ENCODE data around the gene CHMP3. TPM values are rescaled to one million over a fixed set of nuclear protein-coding genes. Genes with fewer than 3 reads are reported as not detected.
"Not testable (repeated sequence)": the region's sequence is repeated elsewhere in the genome, so short reads cannot be mapped to it uniquely, and the experiment has no call there.

Gene CHMP3
- total RNA-seq, 1 experiment from 2014 or later = 63.4 TPM

DNA sequence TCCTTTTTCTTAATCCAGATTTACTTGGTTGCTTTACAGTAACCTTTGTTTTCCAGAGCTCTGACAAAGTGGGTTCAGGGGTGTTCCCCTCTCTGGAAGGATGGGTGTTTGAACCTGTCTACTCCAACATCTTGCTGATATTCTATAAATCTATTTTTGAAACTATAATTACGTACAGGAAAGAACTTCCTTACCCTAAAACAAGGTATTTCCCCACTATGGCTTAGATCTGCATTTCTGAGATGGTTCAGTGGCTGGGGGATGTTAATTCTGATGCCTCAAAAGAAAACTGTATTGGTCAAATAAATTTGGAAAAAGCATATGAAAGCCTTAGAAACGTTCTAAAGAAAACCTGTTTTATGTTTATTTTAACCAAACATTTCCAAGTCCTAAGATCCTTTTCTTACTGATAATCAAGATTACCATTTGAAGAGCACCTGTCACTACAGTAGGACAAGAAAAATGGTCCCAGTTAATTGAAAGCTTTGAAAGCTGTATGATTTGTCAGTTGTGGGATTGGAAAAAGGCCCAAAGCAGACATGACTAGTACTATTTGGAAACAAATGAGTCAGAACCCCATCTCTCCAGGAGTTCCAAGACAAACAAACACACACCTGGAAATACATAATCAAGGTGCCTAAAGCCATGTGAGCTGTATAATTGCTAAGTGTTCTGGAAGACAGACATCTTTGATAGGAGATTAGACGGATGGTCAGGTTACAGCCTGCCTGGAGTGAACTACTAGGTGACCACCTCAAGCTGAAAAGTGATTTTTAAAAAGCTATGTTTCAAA, 64.6 kb downstream of the CHMP3 start:
- Histone ChIP-seq H3K4me2 (ENCODE audit: low read length) (no peak overlapping the region), H2AFZ (ENCODE audit: low read depth, low read length, poor library complexity, severe bottlenecking) (no peak overlapping the region), H3K36me3 (ENCODE audit: control insufficient read depth in 1 of 2, insufficient read depth in 2 of 2, low read length in 2 of 2) (peaks cover 13 to 16% of the 10 kb centered on the region in 2 experiments; a peak in 3 of 4 replicates), H3K9me2 (ENCODE audit: insufficient read depth) (no peaks in the 10 kb centered on the region), H3K9ac (ENCODE audit: low read length) (no peak overlapping the region), H3K27me3 (ENCODE audit: insufficient read depth, low read length) (no peaks in the 10 kb centered on the region), H3K9me3 (ENCODE audit: control insufficient read depth in 1 of 2, insufficient read depth in 1 of 2, low read depth in 1 of 2, low read length in 2 of 2) (peaks cover 0 to 8% of the 10 kb centered on the region in 2 experiments; a peak in 2 of 4 replicates), H4K20me1 (ENCODE audit: insufficient read depth) (no peaks in the 10 kb centered on the region), H3K27ac (ENCODE audit: low read depth, low read length) (no peak overlapping the region), H3K4me3 (replicated peaks in 1 of 2; ENCODE audit: low read depth in 1 of 2, low read length in 2 of 2) (no peak overlapping the region), H3K4me1 (ENCODE audit: control insufficient read depth in 1 of 2, insufficient read depth in 2 of 2, low read length in 2 of 2) (no peaks in the 10 kb centered on the region), H3K79me2 (ENCODE audit: insufficient read depth, low read length) (no peaks in the 10 kb centered on the region)
- ChIA-PET POLR2A (no interaction called here), CTCF (no interaction called here), RAD21 (ENCODE audit: low non-redundant PET in 1 of 2, low total read pairs in 2 of 2, uncharacterized antibody in 2 of 2, unreplicated experiment in 2 of 2) (no interaction called here)
- no peak for DNase-seq (ENCODE audit: low read depth, low spot score)
- BruUV-seq (replicated peaks) = no TSS peak
- TF ChIP-seq, protein P1, sequence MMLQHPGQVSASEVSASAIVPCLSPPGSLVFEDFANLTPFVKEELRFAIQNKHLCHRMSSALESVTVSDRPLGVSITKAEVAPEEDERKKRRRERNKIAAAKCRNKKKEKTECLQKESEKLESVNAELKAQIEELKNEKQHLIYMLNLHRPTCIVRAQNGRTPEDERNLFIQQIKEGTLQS (IDR thresholded peaks at IDR 0.05) = no peak
- TF ChIP-seq ZNF274 (IDR thresholded peaks at IDR 0.05; ENCODE audit: low read depth, low read length) (no peak), CEBPB (IDR thresholded peaks at IDR 0.05; ENCODE audit: low read depth) (no peak), POLR2A (IDR thresholded peaks at IDR 0.05; ENCODE audit: borderline replicate concordance, extremely low read depth, insufficient read depth, insufficient read length) (no peak), SP1 (IDR thresholded peaks at IDR 0.05; ENCODE audit: low read depth) (no peak), YY1 (IDR thresholded peaks at IDR 0.05; ENCODE audit: extremely low read depth, insufficient replicate concordance, low read depth, low read length) (no peak), TCF7L2 (IDR thresholded peaks at IDR 0.05; ENCODE audit: borderline replicate concordance, extremely low read depth, insufficient read depth, insufficient read length) (no peak), CBX3 (IDR thresholded peaks at IDR 0.05; ENCODE audit: low read depth) (no peak)
- TF ChIP-seq, protein P2, sequence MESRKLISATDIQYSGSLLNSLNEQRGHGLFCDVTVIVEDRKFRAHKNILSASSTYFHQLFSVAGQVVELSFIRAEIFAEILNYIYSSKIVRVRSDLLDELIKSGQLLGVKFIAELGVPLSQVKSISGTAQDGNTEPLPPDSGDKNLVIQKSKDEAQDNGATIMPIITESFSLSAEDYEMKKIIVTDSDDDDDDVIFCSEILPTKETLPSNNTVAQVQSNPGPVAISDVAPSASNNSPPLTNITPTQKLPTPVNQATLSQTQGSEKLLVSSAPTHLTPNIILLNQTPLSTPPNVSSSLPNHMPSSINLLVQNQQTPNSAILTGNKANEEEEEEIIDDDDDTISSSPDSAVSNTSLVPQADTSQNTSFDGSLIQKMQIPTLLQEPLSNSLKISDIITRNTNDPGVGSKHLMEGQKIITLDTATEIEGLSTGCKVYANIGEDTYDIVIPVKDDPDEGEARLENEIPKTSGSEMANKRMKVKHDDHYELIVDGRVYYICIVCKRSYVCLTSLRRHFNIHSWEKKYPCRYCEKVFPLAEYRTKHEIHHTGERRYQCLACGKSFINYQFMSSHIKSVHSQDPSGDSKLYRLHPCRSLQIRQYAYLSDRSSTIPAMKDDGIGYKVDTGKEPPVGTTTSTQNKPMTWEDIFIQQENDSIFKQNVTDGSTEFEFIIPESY (IDR thresholded peaks at IDR 0.05; ENCODE audit: extremely low read depth, insufficient replicate concordance, low read length) = no peak
- ATAC-seq = no peak
- intact Hi-C loops (cut with micrococcal nuclease) = no loop called here

DNA sequence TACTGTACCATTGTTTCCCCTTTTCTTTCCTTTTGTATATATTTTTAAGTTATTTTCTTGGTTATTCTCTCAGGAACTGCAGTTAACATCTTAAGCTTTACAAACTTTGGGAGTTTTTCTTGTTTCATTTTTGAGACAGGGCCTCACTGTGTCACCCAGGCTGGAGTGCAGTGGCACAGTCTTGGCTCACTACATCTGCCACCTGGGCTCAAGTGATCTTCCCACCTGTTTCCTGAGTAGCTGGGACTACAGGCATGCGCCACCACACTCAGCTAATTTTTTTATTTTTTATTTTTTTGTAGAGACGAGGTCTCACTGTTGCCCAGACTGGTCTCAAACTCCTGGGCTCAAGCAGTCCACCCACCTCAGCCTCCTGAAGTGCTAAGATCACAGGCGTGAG, 66.9 kb downstream of the CHMP3 start:
- ATAC-seq; H3K27me3 ChIP-seq (ENCODE audit: insufficient read depth, low read length); H3K9ac ChIP-seq (ENCODE audit: low read length); H3K4me1 ChIP-seq (ENCODE audit: control insufficient read depth in 1 of 2, insufficient read depth in 2 of 2, low read length in 2 of 2); H3K9me3 ChIP-seq (ENCODE audit: control insufficient read depth in 1 of 2, insufficient read depth in 1 of 2, low read depth in 1 of 2, low read length in 2 of 2); CTCF ChIA-PET; H3K27ac ChIP-seq (ENCODE audit: low read depth, low read length); H3K9me2 ChIP-seq (ENCODE audit: insufficient read depth); H3K79me2 ChIP-seq (ENCODE audit: insufficient read depth, low read length); RAD21 ChIA-PET (ENCODE audit: low non-redundant PET in 1 of 2, low total read pairs in 2 of 2, uncharacterized antibody in 2 of 2, unreplicated experiment in 2 of 2); H3K4me3 ChIP-seq (replicated peaks in 1 of 2; ENCODE audit: low read depth in 1 of 2, low read length in 2 of 2); POLR2A ChIA-PET; H2AFZ ChIP-seq (ENCODE audit: low read depth, low read length, poor library complexity, severe bottlenecking); DNase-seq (ENCODE audit: low read depth, low spot score); intact Hi-C loops (cut with micrococcal nuclease); H3K4me2 ChIP-seq (ENCODE audit: low read length); H4K20me1 ChIP-seq (ENCODE audit: insufficient read depth); BruUV-seq (replicated peaks): not testable (repeated sequence)
- H3K36me3 ChIP-seq (ENCODE audit: control insufficient read depth in 1 of 2, insufficient read depth in 2 of 2, low read length in 2 of 2) = peaks cover 28 to 33% of the 10 kb centered on the region in 2 experiments

All from HCT116 (cell line).